ENCODE data around the gene DUSP28.
"Not testable (repeated sequence)": the region's sequence is repeated elsewhere in the genome, so short reads cannot be mapped to it uniquely, and the experiment has no call there.

DUSP28 gene, protein sequence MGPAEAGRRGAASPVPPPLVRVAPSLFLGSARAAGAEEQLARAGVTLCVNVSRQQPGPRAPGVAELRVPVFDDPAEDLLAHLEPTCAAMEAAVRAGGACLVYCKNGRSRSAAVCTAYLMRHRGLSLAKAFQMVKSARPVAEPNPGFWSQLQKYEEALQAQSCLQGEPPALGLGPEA

GRCh38 chr2:240560084-240560479 is at the start of gene DUSP28:
DUSP28 (plus strand) TSS chr2:240560357; CDS start chr2:240560685, 328 bp downstream.
- DNase-seq (ENCODE audit: low read depth, low spot score) = no peak
- peak within 1 kb of the TSS; percentile 97 for H3K27ac ChIP-seq

- no peak overlapping the region for H3K27ac ChIP-seq
- no peak for DNase-seq (ENCODE audit: low read depth, low spot score)
Observed at GRCh38 chr2:240510513-240511210, 49.5 kb upstream of the DUSP28 start.

DNA sequence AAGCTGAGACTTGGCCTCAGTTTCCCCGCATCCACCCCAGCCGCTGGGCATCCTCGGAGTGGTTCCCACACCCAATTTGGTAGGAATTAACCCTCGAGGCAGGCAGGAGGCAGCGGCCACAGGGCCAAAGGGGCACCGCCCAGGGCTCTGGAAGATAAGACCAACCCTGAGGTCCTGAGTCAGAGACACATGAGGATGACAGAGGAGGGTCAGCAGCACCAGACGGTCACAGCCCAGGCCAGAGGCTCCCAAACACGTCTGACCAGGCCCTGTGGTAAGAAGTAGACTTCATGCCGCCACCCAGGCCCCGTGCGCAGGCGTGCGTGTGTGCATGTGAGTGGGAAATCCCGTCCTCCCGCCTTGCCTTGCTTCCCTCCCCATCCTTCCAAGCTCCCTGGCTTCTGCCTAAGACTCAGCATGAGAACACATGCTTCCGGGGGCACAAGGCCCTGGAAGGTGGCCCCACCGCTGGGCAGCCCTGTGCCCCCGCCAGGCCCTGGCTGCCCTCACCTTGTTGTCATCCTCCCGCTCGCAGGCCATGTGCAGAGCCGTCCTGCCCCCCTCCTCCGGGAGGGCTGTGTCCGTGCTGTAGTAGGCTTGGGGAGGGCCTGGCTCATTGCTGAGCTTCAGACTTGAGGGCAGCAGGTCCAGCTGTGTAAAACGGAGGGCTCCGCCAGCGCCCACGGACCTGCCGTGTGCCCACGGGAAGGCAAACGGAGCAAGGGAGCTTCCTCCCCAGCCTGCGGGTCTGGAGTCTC is 48.6 kb upstream of the DUSP28 start:
- DNase-seq (ENCODE audit: low read depth, low spot score) = no peak
- H3K27ac ChIP-seq = no peak overlapping the region

DNA sequence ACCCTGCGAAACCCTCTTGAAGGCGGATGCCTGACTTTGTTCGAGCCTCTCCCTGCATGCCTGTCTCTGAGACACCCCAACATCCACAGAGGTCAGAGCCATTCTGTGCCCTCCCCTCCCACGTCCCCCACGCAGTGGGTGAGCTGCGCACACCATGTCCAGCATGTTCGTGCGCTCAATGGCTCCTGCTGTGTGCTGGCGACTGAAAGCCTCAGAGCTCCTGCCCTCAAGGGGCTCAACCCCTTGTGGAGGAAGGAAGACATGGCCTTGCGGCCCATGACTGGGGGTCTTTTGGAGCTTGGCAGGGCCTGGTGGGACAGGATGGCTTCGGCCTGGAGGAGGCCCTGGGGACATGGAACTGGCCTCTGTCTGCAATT is 48.1 kb upstream of the DUSP28 start:
- DNase-seq (ENCODE audit: low read depth, low spot score) = no peak
- no peak overlapping the region for H3K27ac ChIP-seq

GRCh38 chr2:240512666-240513535 is 47.3 kb upstream of the DUSP28 start:
- H3K27ac ChIP-seq = no peak overlapping the region
- no peak for DNase-seq (ENCODE audit: low read depth, low spot score)

DNA sequence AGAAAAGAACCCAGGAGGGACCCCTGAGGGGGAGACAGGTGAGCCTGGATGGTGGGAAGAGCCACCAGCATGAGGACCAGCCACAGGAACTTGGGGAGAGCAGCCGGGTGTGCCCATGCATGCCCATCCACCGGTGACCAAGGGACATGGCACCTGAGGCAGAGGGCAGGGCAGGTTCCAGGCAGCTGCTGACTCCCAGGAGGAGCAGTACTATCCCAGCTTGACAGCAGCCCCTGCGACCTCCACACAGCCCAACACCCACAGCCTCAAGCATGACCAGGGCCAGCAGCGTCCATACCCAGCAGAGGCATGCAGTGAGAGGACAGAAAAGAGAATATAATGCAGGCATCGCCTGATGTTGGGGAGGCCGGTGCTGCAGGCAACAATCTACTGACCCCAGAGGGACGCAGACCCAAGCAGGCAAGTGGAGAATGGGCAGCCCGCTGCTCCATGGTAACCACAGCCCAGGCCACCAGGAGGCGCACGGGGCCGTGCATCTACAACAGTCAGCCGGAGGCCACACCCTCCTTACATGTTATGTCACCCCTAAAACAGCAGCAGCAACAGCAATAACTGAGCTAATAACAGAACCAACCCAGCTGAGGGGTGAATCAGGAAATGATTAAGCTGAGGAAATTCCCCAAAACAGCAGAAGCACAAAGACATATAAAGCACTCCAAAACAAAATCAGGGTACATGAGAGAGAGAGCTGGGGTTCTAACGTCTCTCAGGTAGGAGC is 46.4 kb upstream of the DUSP28 start:
- peak overlapping the region; percentile 20 for H3K27ac ChIP-seq
- DNase-seq (ENCODE audit: low read depth, low spot score) = peak; percentile 39

- peak overlapping the region; percentile 20 for H3K27ac ChIP-seq
- no peak for DNase-seq (ENCODE audit: low read depth, low spot score)
Observed at GRCh38 chr2:240514631-240515030, 45.5 kb upstream of the DUSP28 start.

GRCh38 chr2:240517342-240517741 is 42.8 kb upstream of the DUSP28 start:
- no peak overlapping the region for H3K27ac ChIP-seq
- no peak for DNase-seq (ENCODE audit: low read depth, low spot score)

- no peak overlapping the region for H3K27ac ChIP-seq
- DNase-seq (ENCODE audit: low read depth, low spot score) = no peak
Observed at GRCh38 chr2:240518981-240519380, 41.2 kb upstream of the DUSP28 start.

DNA sequence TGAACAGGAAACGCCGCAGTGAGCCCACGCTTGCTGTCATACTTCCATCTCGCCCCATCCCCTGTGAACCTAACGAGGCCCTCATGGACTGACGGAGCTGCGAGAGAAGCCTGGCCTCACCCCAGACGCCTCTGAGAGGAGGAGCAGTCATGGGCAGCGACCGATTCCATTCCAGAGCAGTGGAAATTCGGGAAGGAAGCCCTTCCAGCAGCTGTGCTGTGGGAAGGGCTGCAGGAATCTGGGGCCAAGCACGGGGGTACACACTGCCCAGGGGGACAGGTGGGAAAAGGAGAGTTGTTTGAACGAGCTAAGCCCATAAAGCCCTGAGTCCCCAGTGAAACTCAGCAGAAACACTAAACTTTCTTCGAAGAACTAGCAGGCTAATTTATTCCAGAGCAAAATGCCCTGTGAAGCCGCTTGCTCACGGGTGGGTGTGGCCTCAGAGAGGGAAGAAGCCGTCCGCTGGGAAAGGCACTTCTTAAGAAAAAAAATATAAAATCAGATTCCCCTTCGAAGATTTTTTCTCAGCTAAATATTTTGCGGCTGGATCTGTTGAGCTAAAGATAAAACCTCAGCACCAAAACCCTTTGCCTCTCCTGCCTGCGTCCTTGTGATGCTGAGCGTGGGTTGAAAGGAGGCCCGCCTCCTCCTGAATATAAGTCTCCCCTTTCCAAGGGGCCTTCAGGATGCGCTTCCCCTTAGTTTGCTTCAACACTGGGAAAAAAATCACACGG is 40.6 kb upstream of the DUSP28 start:
- DNase-seq (ENCODE audit: low read depth, low spot score) = no peak
- H3K27ac ChIP-seq = no peak overlapping the region

- no peak overlapping the region for H3K27ac ChIP-seq
- no peak for DNase-seq (ENCODE audit: low read depth, low spot score)
Observed at GRCh38 chr2:240520130-240520973, 39.8 kb upstream of the DUSP28 start.

DNA sequence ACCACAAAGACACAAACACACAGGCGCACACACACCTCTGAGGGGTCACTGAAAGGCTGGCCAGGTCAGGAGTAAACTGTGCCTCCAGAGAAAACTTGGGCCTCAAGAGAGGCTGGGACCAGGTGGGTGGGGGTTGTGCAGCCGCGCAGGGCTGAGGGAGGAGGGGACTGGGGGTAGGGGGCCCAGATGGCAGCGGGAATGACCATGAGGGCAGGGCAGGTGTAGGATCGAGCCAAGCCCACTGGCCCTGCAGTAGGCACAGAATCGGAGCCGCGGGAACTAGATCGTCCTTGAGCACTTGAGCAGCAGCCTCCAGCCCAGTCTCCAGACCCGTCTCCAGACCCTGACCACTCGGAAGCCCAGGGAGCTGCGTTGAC is 39.2 kb upstream of the DUSP28 start:
- no peak for DNase-seq (ENCODE audit: low read depth, low spot score)
- H3K27ac ChIP-seq = no peak overlapping the region

GRCh38 chr2:240521885-240522284 is 38.3 kb upstream of the DUSP28 start:
- H3K27ac ChIP-seq; DNase-seq (ENCODE audit: low read depth, low spot score): not testable (repeated sequence)

GRCh38 chr2:240522406-240522805 is 37.8 kb upstream of the DUSP28 start:
- H3K27ac ChIP-seq = no peak overlapping the region
- no peak for DNase-seq (ENCODE audit: low read depth, low spot score)

DNA sequence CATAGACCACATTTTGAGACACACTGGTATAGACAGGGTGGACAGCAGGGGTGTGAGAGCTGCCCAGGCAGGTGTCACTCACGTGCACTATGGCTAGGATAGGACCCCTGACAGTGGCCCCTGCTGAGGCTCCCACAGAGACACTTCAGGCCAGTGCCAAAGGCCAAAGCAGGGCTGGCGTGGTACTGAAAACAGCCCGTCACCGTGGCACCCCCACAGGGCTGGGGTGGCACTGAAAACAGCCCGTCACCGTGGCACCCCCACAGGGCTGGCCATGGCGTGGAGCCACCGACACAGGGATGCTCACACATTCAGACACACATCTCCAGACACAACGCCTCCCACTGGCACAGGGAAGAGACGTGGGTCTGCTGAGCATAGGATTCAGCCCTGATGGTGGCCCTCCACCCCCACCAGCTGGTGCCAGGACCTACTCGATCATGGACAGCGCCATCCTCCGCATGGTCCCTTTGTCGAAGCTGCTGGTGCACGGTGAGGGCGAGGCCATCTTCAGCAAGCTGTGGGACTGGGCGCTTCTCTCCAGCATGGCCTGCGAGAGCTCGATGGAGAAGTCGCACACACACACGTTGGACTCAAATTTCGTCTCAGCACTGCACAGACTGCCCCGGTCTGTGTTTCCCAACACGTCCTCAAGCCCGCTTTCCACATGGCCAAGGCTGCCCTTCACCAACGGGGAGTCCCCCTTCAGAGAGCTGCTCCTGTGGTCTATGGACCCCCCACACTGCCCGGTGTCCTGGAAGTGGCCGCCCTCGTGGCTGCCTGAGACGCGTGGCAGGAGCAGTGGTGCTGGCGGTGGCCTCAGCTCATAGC is 36.5 kb upstream of the DUSP28 start:
- DNase-seq (ENCODE audit: low read depth, low spot score) = no peak
- H3K27ac ChIP-seq = no peak overlapping the region

- no peak overlapping the region for H3K27ac ChIP-seq
- DNase-seq (ENCODE audit: low read depth, low spot score) = no peak
Observed at GRCh38 chr2:240524963-240525718, 35.0 kb upstream of the DUSP28 start.

- H3K27ac ChIP-seq = no peak overlapping the region
- no peak for DNase-seq (ENCODE audit: low read depth, low spot score)
Observed at GRCh38 chr2:240525802-240526201, 34.4 kb upstream of the DUSP28 start.
